H1 (cell line): ENCODE results near the gene IMPDH1. TPM values are rescaled to one million over a fixed set of nuclear protein-coding genes. Genes with fewer than 3 reads are reported as not detected.

Source experiments
- BACH1 ChIP-seq: IDR thresholded peaks from 2 replicates; pipeline ENCODE4 v1.6.1; 2012; ENCODE audit warnings: low read length, improper control_type of control experiment
- CHD2 ChIP-seq: IDR thresholded peaks from 2 replicates; pipeline ENCODE4 v1.6.1; 2012; ENCODE audit warnings: low read length, improper control_type of control experiment
- CREB1 ChIP-seq: IDR thresholded peaks from 2 replicates; pipeline ENCODE4 v1.6.1; 2012; ENCODE audit warnings: inconsistent platforms
- EGR1 ChIP-seq: IDR thresholded peaks from 2 replicates; pipeline ENCODE4 v1.6.1; 2011; ENCODE audit warnings: low read depth, low read length, borderline replicate concordance
- EP300 ChIP-seq, 2 experiments: IDR thresholded peaks; 1 replicate in 1 of 2; 2 replicates in 1 of 2; pipeline ENCODE4 v1.6.1; 2011 to 2012; ENCODE audit warnings: low read depth in 2 of 2, low read length in 2 of 2, mild to moderate bottlenecking in 2 of 2, borderline replicate concordance in 1 of 2, inconsistent platforms in 1 of 2, moderate library complexity in 1 of 2
- EZH2 ChIP-seq: fragments of 200-600 bp; sonication (generic); IDR thresholded peaks from 2 replicates; pipeline ENCODE4 v1.7.1; 2012; ENCODE audit warnings: low read depth, mild to moderate bottlenecking, moderate library complexity, low read length, inconsistent platforms; ENCODE audit not compliant: severe bottlenecking
- GTF2F1 ChIP-seq: IDR thresholded peaks from 2 replicates; pipeline ENCODE4 v1.6.1; 2012; ENCODE audit warnings: low read depth, low read length, improper control_type of control experiment, borderline replicate concordance
- HDAC2 ChIP-seq, 2 experiments: fragments of 300-600 bp in 1 of 2; sonication (generic) in 1 of 2; IDR thresholded peaks; 2 replicates each; pipeline ENCODE4 v1.6.1; 2011 to 2012; ENCODE audit warnings: low read depth in 2 of 2, low read length in 2 of 2, mild to moderate bottlenecking in 2 of 2, moderate library complexity in 2 of 2, borderline replicate concordance in 1 of 2, inconsistent platforms in 1 of 2
- JUN ChIP-seq: IDR thresholded peaks from 2 replicates; pipeline ENCODE4 v1.6.1; 2011; ENCODE audit warnings: low read depth, mild to moderate bottlenecking, improper control_type of control experiment, low read length
- KDM1A ChIP-seq: fragments of 200-600, 300-600 bp; sonication (generic); IDR thresholded peaks from 2 replicates; pipeline ENCODE4 v1.7.1; 2016; ENCODE audit warnings: mild to moderate bottlenecking, low read length, borderline replicate concordance
- MAFK ChIP-seq: IDR thresholded peaks from 2 replicates; pipeline ENCODE4 v1.6.1; 2012; ENCODE audit warnings: low read depth, mild to moderate bottlenecking, improper control_type of control experiment, low read length
- NANOG ChIP-seq: IDR thresholded peaks from 2 replicates; pipeline ENCODE4 v1.6.1; 2011; ENCODE audit warnings: low read length, low read depth, mild to moderate bottlenecking, inconsistent platforms; ENCODE audit not compliant: insufficient read depth, poor library complexity, severe bottlenecking
- POU5F1 ChIP-seq: IDR thresholded peaks from 2 replicates; pipeline ENCODE4 v1.6.1; 2011; ENCODE audit warnings: low read depth, mild to moderate bottlenecking, low read length, moderate library complexity
- RAD21 ChIP-seq, 2 experiments: IDR thresholded peaks in 1 of 2; conservative IDR thresholded peaks in 1 of 2; 2 replicates each; pipeline ENCODE4 v1.6.1; 2011; ENCODE audit warnings: low read depth in 2 of 2, low read length in 2 of 2, improper control_type of control experiment in 1 of 2, inconsistent platforms in 1 of 2, mild to moderate bottlenecking in 1 of 2, moderate library complexity in 1 of 2
- RBBP5 ChIP-seq: IDR thresholded peaks from 2 replicates; pipeline ENCODE4 v1.7.1; 2012; ENCODE audit warnings: low read depth, mild to moderate bottlenecking, inconsistent platforms, low read length, moderate library complexity, borderline replicate concordance
- RFX5 ChIP-seq: IDR thresholded peaks from 2 replicates; pipeline ENCODE4 v1.6.1; 2011; ENCODE audit warnings: low read depth, low read length, improper control_type of control experiment, borderline replicate concordance
- SIX5 ChIP-seq: IDR thresholded peaks from 2 replicates; pipeline ENCODE4 v1.6.1; 2011; ENCODE audit warnings: mild to moderate bottlenecking, low read depth, low read length
- SP2 ChIP-seq: IDR thresholded peaks from 2 replicates; pipeline ENCODE4 v1.6.1; 2012; ENCODE audit warnings: mild to moderate bottlenecking, low read length, inconsistent platforms
- SRF ChIP-seq: IDR thresholded peaks from 2 replicates; pipeline ENCODE4 v1.6.1; 2011; ENCODE audit warnings: mild to moderate bottlenecking, low read depth, low read length, moderate library complexity
- SUZ12 ChIP-seq: fragments of 200-600 bp; sonication (generic); IDR thresholded peaks from 2 replicates; pipeline ENCODE4 v1.6.1; 2012; ENCODE audit warnings: mild to moderate bottlenecking, inconsistent platforms, low read length, moderate library complexity, mixed read lengths
- TCF12 ChIP-seq: IDR thresholded peaks from 2 replicates; pipeline ENCODE4 v1.6.1; 2011; ENCODE audit warnings: low read depth, mild to moderate bottlenecking, low read length
- TEAD4 ChIP-seq: IDR thresholded peaks from 2 replicates; pipeline ENCODE4 v1.6.1; 2012; ENCODE audit warnings: low read depth, low read length, inconsistent platforms, mixed read lengths
- ZNF274 ChIP-seq: IDR thresholded peaks from 2 replicates; pipeline ENCODE4 v1.7.0; 2012; ENCODE audit warnings: low read length, borderline replicate concordance; ENCODE audit errors: extremely low read depth
- polyA plus RNA-seq, 7 experiments: library from polyadenylated mRNA; depleted of rRNA in 3 of 7; stranded (reverse) in 5 of 7; unstranded in 2 of 7; fragments of >200 nt in 5 of 7; fragments of 200-250 nt in 2 of 7; gene quantifications; 1 replicate in 5 of 7; 2 replicates in 1 of 7; 4 replicates in 1 of 7; pipeline versions ENCODE4 v1.2.1 to v1.2.3, GENCODE V29; 2011 to 2013; ENCODE audit warnings: missing spikeins in 2 of 7, mixed read lengths in 2 of 7
- total RNA-seq: library from RNA; stranded (reverse); fragmentation: NEBNext Ultra II Directional; extraction: Animal tissue kit (Norgen Biotek cat#: 25700); gene quantifications from 2 replicates; pipeline ENCODE4 v1.2.1, GENCODE V29; 2021

Gene IMPDH1
- total and polyA plus RNA-seq, 2 of the 8 experiments (the other 6 are each of a cell fraction or from before 2014, with no cell fraction given) = 45.8 TPM

- TF ChIP-seq EZH2 (no peak), JUN (peak; percentile 69; the same call in 1 of the 2 replicates), SIX5 (peak; percentile 30; the same call in 1 of the 2 replicates), RBBP5 (peak; percentile 96), SP2 (no peak), BACH1 (no peak), EP300 (IDR thresholded peaks at IDR 0.05; ENCODE audit: borderline replicate concordance in 1 of 2, low read depth in 2 of 2, low read length in 2 of 2) (no peak), ZNF274 (no peak), POU5F1 (0 out of 2 replicates have a peak, but pooled peaks have one; percentile 9), GTF2F1 (no peak), SRF (peak; percentile 78), EGR1 (peak; percentile 84), RAD21 (IDR thresholded peaks at IDR 0.05 in 1 of 2, conservative IDR thresholded peaks at IDR 0.05 in 1 of 2; ENCODE audit: low read depth in 2 of 2, low read length in 2 of 2) (0 out of 4 replicates have a peak, but pooled peaks of 1 of the 2 experiments have one; percentile 9), MAFK (no peak), RFX5 (no peak), CREB1 (peak; percentile 32; the same call in 1 of the 2 replicates), NANOG (peak; percentile 6), CHD2 (peak; percentile 66), TEAD4 (peak; percentile 49; the same call in 1 of the 2 replicates), TCF12 (peak; percentile 56; the same call in 1 of the 2 replicates), HDAC2 (IDR thresholded peaks at IDR 0.05; ENCODE audit: borderline replicate concordance in 1 of 2, low read depth in 2 of 2, low read length in 2 of 2) (peak; percentile 83; a peak in 2 of 4 replicates), KDM1A (no peak), SUZ12 (no peak)
Measured at GRCh38 chr7:128343554-128344430, 66.0 kb downstream of the IMPDH1 start, which contains the start of gene RBM28 (continued).
